ENCODE results near the gene PKN3. TPM values are rescaled to one million over a fixed set of nuclear protein-coding genes. Genes with fewer than 3 reads are reported as not detected.

The PKN3 gene
- total RNA-seq, 2 experiments from 2014 or later: 0.95 to 1.9 TPM

GRCh38 chr9:128718475-128718874 is 16.2 kb downstream of the PKN3 start:
- peaks cover 13% of the 10 kb centered on the region for H3K4me1 Mint-ChIP-seq (ENCODE audit: low read depth)
- CTCF ChIA-PET: interaction anchor here (1.0 to 1.3 kb wide), 2 partner anchors 16 to 20 kb away, joined by 3 to 5 read pairs; partner anchors contain the start of gene PKN3
- peaks cover 14% of the 10 kb centered on the region for H3K36me3 Mint-ChIP-seq (ENCODE audit: low read depth)
- no peak overlapping the region for H3K4me3 Mint-ChIP-seq
- DNase-seq (no peak), ATAC-seq (ENCODE audit: poor library complexity) (no peak)
- intact Hi-C loops (cut with DNase I, micrococcal nuclease): no loop called here
- Histone ChIP-seq H3K4me1 (ENCODE audit: insufficient read depth, low read length) (peaks cover 10% of the 10 kb centered on the region), H3K4me3 (ENCODE audit: low read length) (no peak overlapping the region), H3K27ac (ENCODE audit: low read depth in 1 of 2, low read length in 2 of 2) (no peak overlapping the region), H3K27me3 (ENCODE audit: control insufficient read depth in 1 of 2, insufficient read depth in 2 of 2, low read length in 2 of 2) (no peaks in the 10 kb centered on the region), H3K9me3 (ENCODE audit: control insufficient read depth in 1 of 2, insufficient read depth in 1 of 2, low read length in 2 of 2) (no peaks in the 10 kb centered on the region), H3K36me3 (ENCODE audit: insufficient read depth, low read length) (peaks cover 13% of the 10 kb centered on the region)
- H3K9me3 Mint-ChIP-seq: no peaks in the 10 kb centered on the region
- no peak overlapping the region for H3K27ac Mint-ChIP-seq
- POLR2A ChIA-PET: no interaction called here
- H3K27me3 Mint-ChIP-seq: no peaks in the 10 kb centered on the region
- TF ChIP-seq, protein P1, sequence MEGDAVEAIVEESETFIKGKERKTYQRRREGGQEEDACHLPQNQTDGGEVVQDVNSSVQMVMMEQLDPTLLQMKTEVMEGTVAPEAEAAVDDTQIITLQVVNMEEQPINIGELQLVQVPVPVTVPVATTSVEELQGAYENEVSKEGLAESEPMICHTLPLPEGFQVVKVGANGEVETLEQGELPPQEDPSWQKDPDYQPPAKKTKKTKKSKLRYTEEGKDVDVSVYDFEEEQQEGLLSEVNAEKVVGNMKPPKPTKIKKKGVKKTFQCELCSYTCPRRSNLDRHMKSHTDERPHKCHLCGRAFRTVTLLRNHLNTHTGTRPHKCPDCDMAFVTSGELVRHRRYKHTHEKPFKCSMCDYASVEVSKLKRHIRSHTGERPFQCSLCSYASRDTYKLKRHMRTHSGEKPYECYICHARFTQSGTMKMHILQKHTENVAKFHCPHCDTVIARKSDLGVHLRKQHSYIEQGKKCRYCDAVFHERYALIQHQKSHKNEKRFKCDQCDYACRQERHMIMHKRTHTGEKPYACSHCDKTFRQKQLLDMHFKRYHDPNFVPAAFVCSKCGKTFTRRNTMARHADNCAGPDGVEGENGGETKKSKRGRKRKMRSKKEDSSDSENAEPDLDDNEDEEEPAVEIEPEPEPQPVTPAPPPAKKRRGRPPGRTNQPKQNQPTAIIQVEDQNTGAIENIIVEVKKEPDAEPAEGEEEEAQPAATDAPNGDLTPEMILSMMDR (IDR thresholded peaks at IDR 0.05): no peak

- Histone ChIP-seq H3K36me3 (ENCODE audit: insufficient read depth, low read length) (peaks cover 13% of the 10 kb centered on the region), H3K27me3 (ENCODE audit: control insufficient read depth in 1 of 2, insufficient read depth in 2 of 2, low read length in 2 of 2) (no peaks in the 10 kb centered on the region), H3K27ac (ENCODE audit: low read depth in 1 of 2, low read length in 2 of 2) (no peak overlapping the region), H3K4me1 (ENCODE audit: insufficient read depth, low read length) (peaks cover 22% of the 10 kb centered on the region), H3K4me3 (ENCODE audit: low read length) (no peak overlapping the region), H3K9me3 (ENCODE audit: control insufficient read depth in 1 of 2, insufficient read depth in 1 of 2, low read length in 2 of 2) (no peaks in the 10 kb centered on the region)
- peaks cover 26% of the 10 kb centered on the region for H3K4me1 Mint-ChIP-seq (ENCODE audit: low read depth)
- DNase-seq (peak in 1 of 14 experiments; percentile 21), ATAC-seq (ENCODE audit: poor library complexity) (no peak)
- ChIA-PET CTCF (interaction anchor here (1.3 kb wide), 1 partner anchor 18 kb away, joined by 5 read pairs; the partner anchor contains the start of gene PKN3), POLR2A (no interaction called here)
- H3K27me3 Mint-ChIP-seq: no peaks in the 10 kb centered on the region
- peaks cover 14% of the 10 kb centered on the region for H3K36me3 Mint-ChIP-seq (ENCODE audit: low read depth)
- no peak overlapping the region for H3K27ac Mint-ChIP-seq
- TF ChIP-seq, protein P1 (IDR thresholded peaks at IDR 0.05): no peak
- no peak overlapping the region for H3K4me3 Mint-ChIP-seq
- intact Hi-C loops (cut with DNase I, micrococcal nuclease): loop anchor here in 1 of 2 experiments (5.0 to 10.0 kb wide), 2 partner anchors 33 to 55 kb away; partner anchors contain the start of genes SET and ZER1
- no peaks in the 10 kb centered on the region for H3K9me3 Mint-ChIP-seq
Observed at GRCh38 chr9:128719919-128720605, 17.8 kb downstream of the PKN3 start.

DNA sequence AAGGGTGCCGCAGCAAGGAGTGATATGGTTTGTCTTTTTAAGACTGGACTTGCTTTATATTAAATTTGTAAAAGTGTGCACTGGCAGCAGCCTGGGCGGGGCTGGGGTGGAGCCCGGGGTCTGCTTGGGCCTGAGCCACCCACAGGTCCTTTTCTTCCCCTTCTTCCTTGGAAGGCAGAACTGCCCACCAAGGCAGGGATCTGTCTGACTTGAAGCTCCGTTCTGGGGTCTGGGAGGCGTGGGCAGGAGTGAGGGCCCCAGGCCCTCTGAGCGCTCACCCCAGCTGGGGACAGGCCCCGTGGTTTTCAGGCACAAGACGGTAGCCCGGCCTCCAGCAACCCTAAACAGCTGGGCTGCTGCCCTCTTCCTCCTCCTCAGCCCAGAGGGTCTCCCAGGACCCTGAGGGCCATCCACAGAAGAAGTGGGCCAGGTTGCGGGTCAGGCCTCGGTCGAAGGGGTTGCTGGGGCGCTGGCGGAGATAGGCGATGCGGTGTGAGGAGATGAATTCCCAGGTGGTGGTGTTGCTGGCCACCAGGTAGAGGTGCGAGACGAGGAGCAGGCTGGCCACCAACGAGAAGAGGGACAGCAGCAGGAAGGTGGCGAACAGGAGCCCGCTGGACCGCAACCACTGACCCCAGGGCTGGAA is 18.7 kb downstream of the PKN3 start:
- Mint-ChIP-seq H3K27ac (no peak overlapping the region), H3K36me3 (ENCODE audit: low read depth) (peaks cover 14% of the 10 kb centered on the region), H3K4me3 (no peak overlapping the region), H3K9me3 (no peaks in the 10 kb centered on the region), H3K27me3 (no peaks in the 10 kb centered on the region), H3K4me1 (ENCODE audit: low read depth) (peaks cover 33% of the 10 kb centered on the region)
- CTCF ChIA-PET: no interaction called here
- no peak overlapping the region for H3K27ac ChIP-seq (ENCODE audit: low read depth in 1 of 2, low read length in 2 of 2)
- H3K9me3 ChIP-seq (ENCODE audit: control insufficient read depth in 1 of 2, insufficient read depth in 1 of 2, low read length in 2 of 2): no peaks in the 10 kb centered on the region
- H3K4me3 ChIP-seq (ENCODE audit: low read length): no peak overlapping the region
- POLR2A ChIA-PET: no interaction called here
- intact Hi-C loops (cut with DNase I, micrococcal nuclease): loop anchor here in 1 of 2 experiments (5.0 to 10.0 kb wide), 2 partner anchors 34 to 54 kb away; partner anchors contain the start of genes SET and ZER1
- DNase-seq (peak in 1 of 14 experiments; percentile 12), ATAC-seq (ENCODE audit: poor library complexity) (no peak)
- H3K36me3 ChIP-seq (ENCODE audit: insufficient read depth, low read length): peaks cover 13% of the 10 kb centered on the region
- no peaks in the 10 kb centered on the region for H3K27me3 ChIP-seq (ENCODE audit: control insufficient read depth in 1 of 2, insufficient read depth in 2 of 2, low read length in 2 of 2)
- TF ChIP-seq, protein P1 (IDR thresholded peaks at IDR 0.05): no peak
- peaks cover 31% of the 10 kb centered on the region for H3K4me1 ChIP-seq (ENCODE audit: insufficient read depth, low read length)

Data from CD4-positive, alpha-beta T cell (primary cell).